Metanephros (tissue), 1 donor: ENCODE results near the gene PARVA. TPM values are rescaled to one million over a fixed set of nuclear protein-coding genes. Genes with fewer than 3 reads are reported as not detected.

Source experiments
- total RNA-seq: library from RNA; depleted of rRNA; stranded (reverse); fragments of >200 nt; gene quantifications from one replicate; pipeline ENCODE4 v1.2.3, GENCODE V29; 2014

The PARVA gene, protein sequence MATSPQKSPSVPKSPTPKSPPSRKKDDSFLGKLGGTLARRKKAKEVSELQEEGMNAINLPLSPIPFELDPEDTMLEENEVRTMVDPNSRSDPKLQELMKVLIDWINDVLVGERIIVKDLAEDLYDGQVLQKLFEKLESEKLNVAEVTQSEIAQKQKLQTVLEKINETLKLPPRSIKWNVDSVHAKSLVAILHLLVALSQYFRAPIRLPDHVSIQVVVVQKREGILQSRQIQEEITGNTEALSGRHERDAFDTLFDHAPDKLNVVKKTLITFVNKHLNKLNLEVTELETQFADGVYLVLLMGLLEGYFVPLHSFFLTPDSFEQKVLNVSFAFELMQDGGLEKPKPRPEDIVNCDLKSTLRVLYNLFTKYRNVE
- 47.3 TPM for total RNA-seq

DNA sequence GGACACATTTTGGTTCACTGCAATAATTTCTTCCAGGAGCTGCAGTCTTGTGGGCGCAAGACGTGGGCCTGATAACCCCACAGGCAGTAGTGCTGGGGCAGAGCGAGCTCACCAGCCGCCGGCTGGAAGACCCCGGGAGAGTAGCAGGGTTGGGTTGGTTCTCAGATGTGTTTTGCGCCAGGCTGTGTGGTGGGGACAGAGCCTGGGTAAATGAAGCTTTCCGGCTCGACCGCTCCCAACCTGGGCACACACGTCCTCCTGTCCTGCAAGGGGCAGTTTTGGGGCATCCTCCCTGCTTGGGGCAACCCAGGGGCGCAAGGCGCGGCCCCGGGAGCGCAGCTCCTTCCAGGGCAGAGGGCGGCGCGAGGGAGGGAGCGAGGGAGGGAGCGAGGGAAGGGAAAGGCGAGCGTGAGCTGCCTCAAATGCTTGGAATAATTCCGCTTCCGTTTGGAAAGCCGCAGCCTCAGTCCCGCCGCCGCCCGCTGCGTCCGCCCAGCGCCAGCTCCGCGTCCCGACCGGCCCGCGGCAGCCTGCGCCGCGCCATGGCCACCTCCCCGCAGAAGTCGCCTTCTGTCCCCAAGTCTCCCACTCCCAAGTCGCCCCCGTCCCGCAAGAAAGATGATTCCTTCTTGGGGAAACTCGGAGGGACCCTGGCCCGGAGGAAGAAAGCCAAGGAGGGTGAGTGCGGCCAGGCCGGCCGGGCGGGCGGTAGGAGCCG lies at the start of gene PARVA:
Gene PARVA, plus strand, starts transcription at position 466 of the 718 bp plus-strand sequence. Its CDS starts 77 bp downstream, at position 543.

